CD14-positive monocyte (primary cell): ENCODE measurements around the gene TMEM132E. TPM values are rescaled to one million over a fixed set of nuclear protein-coding genes. Genes with fewer than 3 reads are reported as not detected.

ENCODE experiments used
- DNase-seq, 3 donors: peaks; one replicate each; pipeline ENCODE4 v3.0.0-alpha.2; 2011 to 2022
- H2AFZ ChIP-seq: 2 replicates; pipeline ENCODE4 v1.6.0; 2012; ENCODE audit warnings: mild to moderate bottlenecking, low read depth, low read length, inconsistent platforms; ENCODE audit not compliant: insufficient read depth, poor library complexity, severe bottlenecking
- H3K27ac ChIP-seq, 2 donors: 1 replicate in 1 of 2; 2 replicates in 1 of 2; pipeline ENCODE4 v1.5.1; 2012 to 2013; ENCODE audit warnings: low read length in 2 of 2, control low read depth in 1 of 2, inconsistent platforms in 1 of 2, low read depth in 1 of 2, mild to moderate bottlenecking in 1 of 2
- H3K27me3 ChIP-seq, 2 donors: one replicate each; pipeline versions ENCODE4 v1.6.0 to v1.6.1; 2011 to 2013; ENCODE audit warnings: low read length in 2 of 2; ENCODE audit not compliant: control insufficient read depth in 2 of 2, insufficient read depth in 2 of 2
- H3K36me3 ChIP-seq, 2 donors: replicated peaks in 1 of 2; 1 replicate in 1 of 2; 2 replicates in 1 of 2; pipeline versions ENCODE4 v1.5.1 to v1.6.1; 2012 to 2013; ENCODE audit warnings: low read length in 2 of 2, control low read depth in 1 of 2, inconsistent platforms in 1 of 2, mild to moderate bottlenecking in 1 of 2; ENCODE audit not compliant: insufficient read depth in 2 of 2, control insufficient read depth in 1 of 2
- H3K4me1 ChIP-seq, 2 donors: 1 replicate in 1 of 2; 2 replicates in 1 of 2; pipeline versions ENCODE4 v1.5.1 to v1.6.1; 2012 to 2013; ENCODE audit warnings: low read length in 2 of 2, control low read depth in 1 of 2, inconsistent platforms in 1 of 2, mild to moderate bottlenecking in 1 of 2, moderate library complexity in 1 of 2; ENCODE audit not compliant: insufficient read depth in 2 of 2, control insufficient read depth in 1 of 2
- H3K4me2 ChIP-seq: replicated peaks from 2 replicates; pipeline ENCODE3; 2012; ENCODE audit warnings: low read length, moderate library complexity, mild to moderate bottlenecking; ENCODE audit not compliant: poor library complexity, severe bottlenecking; ENCODE audit errors: extremely low read depth
- H3K4me3 ChIP-seq, 3 experiments: fragments of 200-600 bp in 1 of 3; sonication (generic) in 1 of 3; replicated peaks in 1 of 3; 1 replicate in 2 of 3; 2 replicates in 1 of 3; pipeline ENCODE4 v1.5.1; 2011 to 2013; ENCODE audit warnings: low read length in 3 of 3, mild to moderate bottlenecking in 3 of 3, control low read depth in 2 of 3, low read depth in 2 of 3, inconsistent platforms in 1 of 3, moderate library complexity in 1 of 3
- H3K79me2 ChIP-seq: 2 replicates; pipeline ENCODE4 v1.6.0; 2012; ENCODE audit warnings: mild to moderate bottlenecking, control low read depth, inconsistent platforms, low read length, moderate library complexity; ENCODE audit not compliant: insufficient read depth
- H3K9ac ChIP-seq: 2 replicates; pipeline ENCODE4 v1.6.0; 2017; ENCODE audit warnings: low read length, mild to moderate bottlenecking; ENCODE audit not compliant: insufficient read depth, poor library complexity, severe bottlenecking
- H3K9me3 ChIP-seq, 2 donors: replicated peaks in 1 of 2; 1 replicate in 1 of 2; 2 replicates in 1 of 2; pipeline versions ENCODE4 v1.5.1 to v1.6.1; 2012 to 2013; ENCODE audit warnings: low read length in 2 of 2, control low read depth in 1 of 2; ENCODE audit not compliant: control insufficient read depth in 1 of 2, insufficient read depth in 1 of 2
- H4K20me1 ChIP-seq: 2 replicates; pipeline ENCODE4 v1.6.0; 2012; ENCODE audit warnings: mild to moderate bottlenecking, low read length, control low read depth, moderate library complexity; ENCODE audit not compliant: insufficient read depth
- H3K27ac Mint-ChIP-seq, 7 donors: one replicate each; pipeline ENCODE4 v1.8.0; 2020; ENCODE audit warnings: mild to moderate bottlenecking in 7 of 7, mixed read lengths in 7 of 7, moderate library complexity in 6 of 7, inconsistent platforms in 2 of 7
- H3K27me3 Mint-ChIP-seq, 3 donors: one replicate each; pipeline ENCODE4 v1.8.0; 2021 to 2022; ENCODE audit warnings: low read depth in 3 of 3, mild to moderate bottlenecking in 3 of 3, mixed read lengths in 3 of 3, moderate library complexity in 3 of 3, inconsistent platforms in 1 of 3
- H3K36me3 Mint-ChIP-seq, 2 donors: one replicate each; pipeline ENCODE4 v1.8.0; 2020; ENCODE audit warnings: mixed read lengths in 2 of 2, inconsistent platforms in 1 of 2, mild to moderate bottlenecking in 1 of 2
- H3K4me1 Mint-ChIP-seq: one replicate; pipeline ENCODE4 v1.8.0; 2020; ENCODE audit warnings: mild to moderate bottlenecking, mixed read lengths
- H3K4me3 Mint-ChIP-seq, 2 donors: one replicate each; pipeline ENCODE4 v1.8.0; 2020; ENCODE audit warnings: mild to moderate bottlenecking in 2 of 2, mixed read lengths in 2 of 2, moderate library complexity in 1 of 2
- H3K9me3 Mint-ChIP-seq, 7 donors: one replicate each; pipeline ENCODE4 v1.8.0; 2020 to 2022; ENCODE audit warnings: mixed read lengths in 7 of 7, mild to moderate bottlenecking in 6 of 7, moderate library complexity in 6 of 7, inconsistent platforms in 2 of 7
- CTCF ChIP-seq: fragments of 200-600 bp; IDR thresholded peaks from one replicate; pipeline ENCODE4 v1.8.0; 2022; ENCODE audit warnings: antibody characterized with exemption, mild to moderate bottlenecking
- WGBS: methylation state at CpG from one replicate; pipeline ENCODE4 v1.1.5; 2013; ENCODE audit warnings: missing lambda C conversion rate; ENCODE audit not compliant: insufficient coverage; 5-methylcytosine and 5-hydroxymethylcytosine counted together
- intact Hi-C, 2 donors: fragments of 100-400 bp; cut with micrococcal nuclease; formaldehyde crosslinking; loops; one replicate each; pipeline versions ENCODE4 v1.15.0 to v1.15.1; 2023
- polyA plus RNA-seq, 3 donors: library from polyadenylated mRNA; depleted of rRNA in 1 of 3; unstranded in 2 of 3; stranded (reverse) in 1 of 3; fragments of 300-500 nt in 2 of 3; fragments of >200 nt in 1 of 3; fragmentation: Illumina TruSeq in 2 of 3; gene quantifications; 1 replicate in 2 of 3; 2 replicates in 1 of 3; pipeline ENCODE4 v1.2.3, GENCODE V29; 2012 to 2021

TMEM132E gene
- polyA plus RNA-seq, 3 donors: not detected

- no peaks in the 10 kb centered on the region for H3K4me1 Mint-ChIP-seq
- Histone ChIP-seq H3K27me3 (peaks cover 14 to 30% of the 10 kb centered on the region in 2 donors), H3K79me2 (no peaks in the 10 kb centered on the region), H4K20me1 (no peaks in the 10 kb centered on the region), H3K9me3 (no peaks in the 10 kb centered on the region), H3K4me1 (no peaks in the 10 kb centered on the region), H2AFZ (no peak overlapping the region), H3K4me3 (no peak overlapping the region), H3K4me2 (no peak overlapping the region), H3K27ac (no peak overlapping the region), H3K36me3 (no peaks in the 10 kb centered on the region), H3K9ac (no peak overlapping the region)
- WGBS: 88% methylated on average over 3 of the region's 5 CpGs
- H3K36me3 Mint-ChIP-seq: no peaks in the 10 kb centered on the region
- no peak for DNase-seq
- H3K4me3 Mint-ChIP-seq: no peak overlapping the region
- H3K9me3 Mint-ChIP-seq: peaks cover 0 to 2% (median 0%) of the 10 kb centered on the region in 7 donors
- TF ChIP-seq CTCF: no peak
- intact Hi-C loops: no loop called here
- H3K27ac Mint-ChIP-seq: no peak overlapping the region
- peaks cover 20 to 45% (median 34%) of the 10 kb centered on the region in 3 donors for H3K27me3 Mint-ChIP-seq
These were observed 41.1 kb downstream of the TMEM132E start for GRCh38 chr17:34620458-34620857.

- no peak overlapping the region for H2AFZ ChIP-seq
These were observed 43.7 kb downstream of the TMEM132E start for GRCh38 chr17:34622862-34623623.

More at GRCh38 chr17:34622862-34623623, 43.7 kb downstream of the TMEM132E start:
- Histone ChIP-seq H3K4me2 (no peak overlapping the region), H3K4me3 (no peak overlapping the region), H4K20me1 (no peaks in the 10 kb centered on the region), H3K4me1 (no peaks in the 10 kb centered on the region), H3K27ac (no peak overlapping the region), H3K27me3 (peaks cover 36 to 44% of the 10 kb centered on the region in 2 donors), H3K36me3 (no peaks in the 10 kb centered on the region), H3K9me3 (no peaks in the 10 kb centered on the region), H3K79me2 (no peaks in the 10 kb centered on the region), H3K9ac (no peak overlapping the region)
- intact Hi-C loops: no loop called here
- Mint-ChIP-seq H3K27ac (peak overlapping the region in 1 of 7 donors; percentile 25), H3K4me3 (no peak overlapping the region), H3K36me3 (no peaks in the 10 kb centered on the region), H3K27me3 (peaks cover 37 to 53% (median 49%) of the 10 kb centered on the region in 3 donors), H3K4me1 (no peaks in the 10 kb centered on the region), H3K9me3 (peaks cover 0 to 8% (median 0%) of the 10 kb centered on the region in 7 donors)
- TF ChIP-seq CTCF: no peak
- WGBS: 100% methylated on average over 3 of the region's 10 CpGs
- no peak for DNase-seq
